ENCODE data around the gene VWA8. TPM values are rescaled to one million over a fixed set of nuclear protein-coding genes. Genes with fewer than 3 reads are reported as not detected.

VWA8 gene
- total and polyA plus RNA-seq, 2 of the 8 experiments (the other 6 are each of a cell fraction or from before 2014, with no cell fraction given) = 5.9 to 19.6 TPM

DNA sequence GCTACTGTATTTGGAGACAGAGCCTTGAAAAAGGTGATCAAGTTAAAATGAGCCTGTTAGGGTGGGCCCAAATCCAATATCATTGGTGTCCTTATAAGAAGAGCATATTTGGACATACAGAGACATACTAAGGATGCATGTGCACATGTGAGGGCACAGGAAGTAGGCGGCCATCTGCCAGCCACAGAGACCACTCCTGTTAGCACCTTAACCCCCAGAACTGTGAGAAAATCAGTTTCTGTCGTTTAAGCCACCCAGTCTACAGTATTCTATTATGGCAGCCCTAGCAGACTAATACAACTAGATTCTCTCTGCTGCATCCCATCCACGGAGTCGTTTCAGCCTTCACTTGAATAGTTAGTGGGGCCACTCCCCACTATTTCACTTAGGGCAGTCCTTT, 48.1 kb upstream of the VWA8 start (continued):
- no peak for TF ChIP-seq TAF7 (optimal IDR thresholded peaks at IDR 0.05; ENCODE audit: borderline replicate concordance, low read depth, low read length)
- TF ChIP-seq SIRT6 (IDR thresholded peaks at IDR 0.05; ENCODE audit: low read length) = no peak
- no peak for TF ChIP-seq BRCA1 (IDR thresholded peaks at IDR 0.05; ENCODE audit: low read depth, low read length)
- no peak for TF ChIP-seq POLR2A (IDR thresholded peaks at IDR 0.05; ENCODE audit: control extremely low read depth in 1 of 2, low read depth in 2 of 2, low read length in 2 of 2)
- TF ChIP-seq CHD2 (IDR thresholded peaks at IDR 0.05; ENCODE audit: low read length) = no peak
- no peak for TF ChIP-seq RAD21 (IDR thresholded peaks at IDR 0.05 in 1 of 2, conservative IDR thresholded peaks at IDR 0.05 in 1 of 2; ENCODE audit: low read depth in 2 of 2, low read length in 2 of 2)
- no peak for TF ChIP-seq CEBPB (IDR thresholded peaks at IDR 0.05; ENCODE audit: low read depth, low read length)
